SU-DHL-6 (cell line): Measurements from ENCODE around the gene PSEN2.

Experiments used
- H2AFZ ChIP-seq: fragments of 200-600 bp; sonication (generic); 2 replicates; pipeline ENCODE4 v1.6.1; 2014; ENCODE audit warnings: low read depth, mild to moderate bottlenecking, moderate library complexity, mixed read lengths, antibody characterized with exemption, low read length; ENCODE audit not compliant: severe bottlenecking
- H3F3A ChIP-seq: fragments of 200-600 bp; shearing (Covaris generic); 2 replicates; pipeline ENCODE4 v1.6.0; 2016; ENCODE audit warnings: antibody characterized with exemption, mild to moderate bottlenecking; ENCODE audit not compliant: insufficient read depth
- H3K27ac ChIP-seq: fragments of 200-600 bp; sonication (generic); 2 replicates; pipeline ENCODE4 v1.5.1; 2016; ENCODE audit warnings: low read depth, mild to moderate bottlenecking, low read length, moderate library complexity, mixed read lengths
- H3K27me3 ChIP-seq: fragments of 200-600 bp; sonication (generic), shearing (Covaris generic); 2 replicates; pipeline ENCODE4 v1.6.0; 2014; ENCODE audit warnings: mild to moderate bottlenecking, low read length
- H3K36me3 ChIP-seq: fragments of 200-600 bp; sonication (generic); 2 replicates; pipeline ENCODE4 v1.6.1; 2014; ENCODE audit warnings: mild to moderate bottlenecking, low read length, mixed read lengths
- H3K4me2 ChIP-seq: fragments of 300-600, 200-600 bp; shearing (Covaris generic), sonication (generic); 2 replicates; pipeline ENCODE4 v1.6.0; 2014; ENCODE audit warnings: low read length, low read depth, mild to moderate bottlenecking; ENCODE audit not compliant: poor library complexity, severe bottlenecking
- H3K4me3 ChIP-seq: fragments of 200-600 bp; sonication (generic); 2 replicates; pipeline ENCODE4 v1.5.1; 2014; ENCODE audit warnings: antibody characterized with exemption, low read length, mild to moderate bottlenecking, mixed read lengths; ENCODE audit not compliant: insufficient read depth, poor library complexity, severe bottlenecking
- H3K79me2 ChIP-seq: fragments of 200-600 bp; sonication (generic); 2 replicates; pipeline ENCODE4 v1.6.1; 2014; ENCODE audit warnings: mild to moderate bottlenecking, low read length, moderate library complexity; ENCODE audit not compliant: insufficient read depth
- H3K9ac ChIP-seq: fragments of 200-600 bp; sonication (generic); 2 replicates; pipeline ENCODE4 v1.7.0; 2014; ENCODE audit warnings: mild to moderate bottlenecking, low read length
- H3K9me2 ChIP-seq: fragments of 200-600 bp; sonication (generic); replicated peaks from 2 replicates; pipeline ENCODE4 v1.6.1; 2014; ENCODE audit warnings: low read length; ENCODE audit not compliant: insufficient read depth
- H3K9me3 ChIP-seq: fragments of 200-600 bp; sonication (generic); 2 replicates; pipeline ENCODE4 v1.6.1; 2014; ENCODE audit warnings: low read length, mixed read lengths; ENCODE audit not compliant: insufficient read depth
- H4K20me1 ChIP-seq: fragments of 200-600 bp; sonication (generic); 2 replicates; pipeline ENCODE4 v1.6.1; 2014; ENCODE audit warnings: low read depth, mild to moderate bottlenecking, antibody characterized with exemption, low read length, moderate library complexity, mixed read lengths
- EZH2phosphoT487 ChIP-seq: fragments of 200-600 bp; sonication (generic), shearing (Covaris generic); conservative IDR thresholded peaks from 2 replicates; pipeline ENCODE4 v1.6.1; 2018; ENCODE audit warnings: mild to moderate bottlenecking, antibody characterized with exemption, low read length, moderate library complexity, mixed read lengths
- TF ChIP-seq, protein P1 (sequence below): fragments of 200-600 bp; sonication (generic); IDR thresholded peaks from one replicate; pipeline ENCODE4 v1.5.1; 2017; ENCODE audit warnings: antibody characterized with exemption, mild to moderate bottlenecking, low read length, moderate library complexity; ENCODE audit not compliant: insufficient read depth, poor library complexity, severe bottlenecking

Gene PSEN2

GRCh38 chr1:226934483-226935237, 64.2 kb downstream of the PSEN2 start:
- no peaks in the 10 kb centered on the region for H3K9me3 ChIP-seq
- no peak overlapping the region for H3K4me2 ChIP-seq
- H3K4me3 ChIP-seq = no peak overlapping the region
- no peak overlapping the region for H3K9ac ChIP-seq
- H3K9me2 ChIP-seq = no peaks in the 10 kb centered on the region
- H4K20me1 ChIP-seq = no peaks in the 10 kb centered on the region
- 0 out of 2 replicates have a peak, but pooled peaks cover 3% of the 10 kb centered on the region for H3K27me3 ChIP-seq
- H3K79me2 ChIP-seq = no peaks in the 10 kb centered on the region
- H2AFZ ChIP-seq = no peak overlapping the region
- H3K36me3 ChIP-seq = no peaks in the 10 kb centered on the region
- H3F3A ChIP-seq = no peaks in the 10 kb centered on the region
- H3K27ac ChIP-seq = no peak overlapping the region
- no peak for TF ChIP-seq EZH2phosphoT487

GRCh38 chr1:226937940-226938725, 67.7 kb downstream of the PSEN2 start:
- H3K4me3 ChIP-seq = no peak overlapping the region
- H3K9me3 ChIP-seq = no peaks in the 10 kb centered on the region
- H3K9ac ChIP-seq = no peak overlapping the region
- no peaks in the 10 kb centered on the region for H3K79me2 ChIP-seq
- no peak overlapping the region for H3K27ac ChIP-seq
- H3K36me3 ChIP-seq = no peaks in the 10 kb centered on the region
- no peak overlapping the region for H3K4me2 ChIP-seq
- no peaks in the 10 kb centered on the region for H3F3A ChIP-seq
- peak overlapping the region; percentile 17 for H2AFZ ChIP-seq
- TF ChIP-seq EZH2phosphoT487 = no peak
- TF ChIP-seq, protein P1, sequence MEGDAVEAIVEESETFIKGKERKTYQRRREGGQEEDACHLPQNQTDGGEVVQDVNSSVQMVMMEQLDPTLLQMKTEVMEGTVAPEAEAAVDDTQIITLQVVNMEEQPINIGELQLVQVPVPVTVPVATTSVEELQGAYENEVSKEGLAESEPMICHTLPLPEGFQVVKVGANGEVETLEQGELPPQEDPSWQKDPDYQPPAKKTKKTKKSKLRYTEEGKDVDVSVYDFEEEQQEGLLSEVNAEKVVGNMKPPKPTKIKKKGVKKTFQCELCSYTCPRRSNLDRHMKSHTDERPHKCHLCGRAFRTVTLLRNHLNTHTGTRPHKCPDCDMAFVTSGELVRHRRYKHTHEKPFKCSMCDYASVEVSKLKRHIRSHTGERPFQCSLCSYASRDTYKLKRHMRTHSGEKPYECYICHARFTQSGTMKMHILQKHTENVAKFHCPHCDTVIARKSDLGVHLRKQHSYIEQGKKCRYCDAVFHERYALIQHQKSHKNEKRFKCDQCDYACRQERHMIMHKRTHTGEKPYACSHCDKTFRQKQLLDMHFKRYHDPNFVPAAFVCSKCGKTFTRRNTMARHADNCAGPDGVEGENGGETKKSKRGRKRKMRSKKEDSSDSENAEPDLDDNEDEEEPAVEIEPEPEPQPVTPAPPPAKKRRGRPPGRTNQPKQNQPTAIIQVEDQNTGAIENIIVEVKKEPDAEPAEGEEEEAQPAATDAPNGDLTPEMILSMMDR = no peak
- H3K9me2 ChIP-seq = no peaks in the 10 kb centered on the region
- H3K27me3 ChIP-seq = 0 out of 2 replicates have a peak, but pooled peaks cover 3% of the 10 kb centered on the region
- no peaks in the 10 kb centered on the region for H4K20me1 ChIP-seq

DNA sequence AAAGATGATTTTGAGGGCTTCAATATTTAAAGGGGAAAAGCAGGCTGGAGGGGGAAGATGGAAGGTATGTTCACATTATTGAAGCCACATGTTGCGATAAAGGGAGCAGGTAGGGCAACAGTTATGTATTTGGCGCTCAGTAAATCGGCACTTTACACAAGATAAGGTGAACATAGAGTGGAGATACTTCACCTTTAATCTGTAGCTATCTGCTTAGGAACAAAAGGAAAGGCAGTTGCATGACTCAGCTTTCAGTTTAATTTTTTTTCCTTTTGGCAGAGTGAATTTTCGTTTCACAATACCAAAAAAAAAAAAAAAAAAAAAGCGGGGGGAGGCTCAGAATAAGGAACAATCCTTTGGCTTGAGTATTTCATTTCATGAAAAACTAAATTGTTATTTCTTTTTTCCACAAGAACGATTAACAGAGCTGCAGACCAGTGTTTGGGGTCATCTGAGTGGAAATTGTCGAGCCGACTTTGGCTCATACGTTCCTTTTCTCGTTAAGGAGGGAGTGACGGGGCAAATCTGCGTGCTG, 68.6 kb downstream of the PSEN2 start:
- TF ChIP-seq, protein P1 = no peak
- TF ChIP-seq EZH2phosphoT487 = no peak

More for the DNA sequence above, 68.6 kb downstream of the PSEN2 start:
- Histone ChIP-seq H3K9ac (peak overlapping the region; percentile 76), H3K27ac (peak overlapping the region; percentile 88), H2AFZ (peak overlapping the region; percentile 94), H3F3A (no peaks in the 10 kb centered on the region), H3K27me3 (0 out of 2 replicates have a peak, but pooled peaks cover 3% of the 10 kb centered on the region), H3K9me3 (no peaks in the 10 kb centered on the region), H3K79me2 (no peaks in the 10 kb centered on the region), H4K20me1 (no peaks in the 10 kb centered on the region), H3K9me2 (no peaks in the 10 kb centered on the region), H3K36me3 (no peaks in the 10 kb centered on the region), H3K4me3 (peak overlapping the region; percentile 60), H3K4me2 (peak overlapping the region; percentile 96)
